RKO (cell line): ENCODE data around the gene HHAT.

Experiments
- DNase-seq: peaks from one replicate; pipeline ENCODE4 v3.0.0-alpha.2; 2016; ENCODE audit warnings: low spot score

The HHAT gene

DNA sequence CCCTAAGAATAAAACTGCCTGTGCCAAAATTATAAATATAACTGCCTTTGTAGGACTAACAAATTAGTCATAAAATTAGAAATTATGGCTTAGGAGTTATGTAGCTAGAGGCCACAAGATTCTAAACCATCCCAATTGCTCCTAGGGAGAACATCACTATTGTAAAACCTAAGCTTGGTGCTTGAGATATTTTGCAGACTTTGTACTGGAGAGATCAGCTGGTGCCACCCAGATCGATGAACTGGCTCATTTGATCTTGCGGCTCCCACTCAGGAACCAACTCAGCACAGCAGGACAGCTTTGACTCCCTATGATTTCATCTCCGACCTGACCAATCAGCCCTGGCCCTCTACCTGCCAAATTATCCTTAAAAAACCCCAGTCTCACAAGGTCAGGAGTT is 30.6 kb downstream of the HHAT start:
- no peak for DNase-seq

DNA sequence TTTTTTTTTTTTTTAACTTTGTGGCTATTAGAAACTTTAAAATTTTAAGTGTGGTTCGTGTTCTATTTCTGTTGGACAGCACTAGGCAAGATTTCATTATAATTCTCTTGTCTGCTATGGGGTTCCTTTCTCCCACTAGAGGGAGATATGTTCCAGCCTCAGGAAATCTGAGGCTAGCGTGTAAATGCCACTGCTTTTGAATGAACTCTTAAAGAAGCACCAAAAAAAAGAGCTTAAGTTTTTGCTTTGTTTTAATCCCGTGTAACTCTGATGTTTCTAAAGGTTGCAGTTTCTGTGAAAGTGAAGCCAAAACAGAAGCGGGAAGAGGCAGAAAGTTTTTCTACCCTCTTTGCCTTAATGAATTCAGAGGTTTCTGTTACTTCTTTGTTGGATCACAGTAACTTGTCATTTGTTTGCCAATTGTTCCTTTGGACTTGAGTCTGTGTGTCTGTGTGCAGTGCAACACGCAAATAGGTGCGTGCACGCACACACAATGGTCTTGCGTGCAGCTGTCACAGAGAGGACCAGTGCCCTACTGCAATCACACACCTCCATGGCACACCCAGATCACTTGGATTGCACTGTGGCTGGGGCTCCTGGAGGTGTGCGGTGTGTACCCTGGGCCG is 32.3 kb downstream of the HHAT start:
- peak; percentile 58 for DNase-seq

DNA sequence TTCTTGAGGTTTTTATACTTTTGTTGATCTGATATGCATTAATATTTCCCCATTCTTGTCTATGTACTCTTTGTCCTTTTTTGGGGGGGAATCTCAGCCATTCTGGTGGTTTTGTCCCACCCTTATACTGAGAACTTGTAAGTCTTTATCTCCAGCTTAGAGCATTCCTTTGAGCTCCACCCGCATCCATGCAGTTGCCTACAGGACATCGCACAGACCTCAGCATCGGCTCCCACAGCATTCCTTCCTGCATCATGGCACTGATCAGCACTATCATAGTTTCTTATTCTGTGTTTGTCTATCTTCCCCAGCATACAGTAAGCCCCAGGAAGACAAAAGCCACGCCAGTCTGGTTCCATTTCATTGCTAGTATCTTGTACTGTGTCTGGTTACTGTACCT is 33.0 kb downstream of the HHAT start:
- DNase-seq, result no peak

DNA sequence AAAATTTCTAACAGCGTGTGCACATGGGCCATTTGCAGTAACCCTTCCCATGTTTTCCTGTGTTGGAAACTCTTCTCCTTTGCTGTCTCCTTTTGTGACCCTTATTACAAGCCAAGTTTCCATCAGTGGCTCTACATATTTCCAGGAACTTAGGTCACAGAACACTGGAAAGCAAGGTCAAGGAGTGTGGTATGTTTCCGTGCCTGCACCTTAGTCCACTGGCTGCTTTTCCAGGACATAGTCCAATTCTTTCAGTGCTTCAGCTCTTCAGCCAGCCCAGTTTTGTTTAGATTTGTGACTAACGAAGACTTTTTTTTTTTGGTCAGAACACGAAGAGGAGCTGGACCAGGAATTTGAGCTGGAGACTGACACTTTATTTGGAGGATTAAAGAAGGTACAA is 33.8 kb downstream of the HHAT start:
- no peak for DNase-seq

DNA sequence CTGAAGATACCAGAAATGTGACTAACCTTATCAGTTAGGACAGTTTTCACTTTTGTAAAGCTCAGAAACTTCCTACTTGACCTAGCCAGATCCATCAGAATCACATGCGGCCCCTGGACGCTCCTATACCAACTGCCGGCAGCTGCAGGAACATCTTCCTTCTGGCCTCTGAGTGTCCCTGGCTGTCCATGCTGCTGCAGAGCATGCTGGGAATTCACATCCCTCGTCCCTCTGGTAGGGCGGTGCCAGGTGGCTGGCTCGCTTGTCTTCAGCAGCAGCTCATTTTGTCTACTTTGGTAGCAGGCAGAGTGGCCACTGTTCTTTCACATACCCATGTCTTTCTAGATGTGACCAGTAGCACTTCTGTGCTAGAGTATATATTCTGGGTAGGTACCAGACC is 34.4 kb downstream of the HHAT start:
- no peak for DNase-seq

DNA sequence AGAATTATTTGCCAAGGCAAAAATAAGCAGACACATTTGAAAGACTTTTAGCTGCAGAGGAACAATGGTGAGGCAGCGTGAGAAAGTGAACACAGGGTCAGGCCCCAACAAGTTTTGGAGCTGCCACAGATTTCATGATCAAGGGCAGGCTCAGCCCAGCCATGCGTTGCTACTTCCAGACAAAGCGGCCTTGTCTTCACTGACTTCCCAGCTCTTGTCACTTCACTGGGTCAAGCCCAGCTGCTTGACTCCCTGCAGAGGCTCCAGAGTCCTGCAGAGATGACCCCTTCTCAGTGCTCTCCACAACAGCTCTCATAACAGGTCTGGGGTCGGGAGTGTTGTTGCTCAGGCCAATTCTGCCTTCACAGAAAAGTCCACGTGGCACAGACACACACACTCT is 35.8 kb downstream of the HHAT start:
- DNase-seq, result no peak

DNA sequence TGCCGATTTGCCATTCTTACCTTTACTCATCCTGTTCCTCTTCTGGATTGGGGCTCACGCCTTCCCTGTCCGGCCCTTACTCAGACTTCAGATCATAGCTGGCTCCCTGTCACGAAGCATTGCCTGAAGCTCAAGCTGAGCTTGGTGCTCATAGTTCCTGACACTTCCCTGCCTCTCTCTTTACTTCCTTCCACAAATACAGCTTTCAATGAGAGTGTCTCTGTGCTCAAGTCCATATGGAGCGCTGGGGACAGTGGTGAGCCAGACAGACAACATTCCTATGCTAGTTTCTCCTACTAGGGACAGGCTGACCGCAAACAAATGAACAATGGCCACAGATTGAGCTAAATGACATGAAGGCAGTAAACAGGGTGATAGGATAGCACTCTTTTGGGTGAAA is 38.1 kb downstream of the HHAT start:
- DNase-seq, result no peak

DNA sequence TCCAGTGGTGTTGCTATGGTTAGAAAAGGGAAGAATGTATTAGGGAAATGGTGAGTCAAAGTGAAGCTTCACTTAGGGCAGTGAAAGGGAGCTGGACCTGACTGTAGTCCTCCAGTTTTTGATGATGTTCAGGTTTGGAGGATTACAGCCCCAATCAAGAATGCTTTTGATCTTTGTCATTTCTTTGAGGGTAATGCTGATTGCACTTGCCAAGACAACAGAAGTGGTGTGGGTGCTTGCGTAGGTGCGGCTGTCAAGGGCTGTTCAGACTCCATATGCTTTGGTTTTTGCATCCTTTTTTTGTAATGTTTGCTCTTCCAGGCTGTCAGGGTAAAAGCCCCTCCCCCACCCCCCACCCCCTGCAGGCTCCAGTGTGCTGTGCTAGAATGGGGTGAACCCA is 38.9 kb downstream of the HHAT start:
- no peak for DNase-seq

DNA sequence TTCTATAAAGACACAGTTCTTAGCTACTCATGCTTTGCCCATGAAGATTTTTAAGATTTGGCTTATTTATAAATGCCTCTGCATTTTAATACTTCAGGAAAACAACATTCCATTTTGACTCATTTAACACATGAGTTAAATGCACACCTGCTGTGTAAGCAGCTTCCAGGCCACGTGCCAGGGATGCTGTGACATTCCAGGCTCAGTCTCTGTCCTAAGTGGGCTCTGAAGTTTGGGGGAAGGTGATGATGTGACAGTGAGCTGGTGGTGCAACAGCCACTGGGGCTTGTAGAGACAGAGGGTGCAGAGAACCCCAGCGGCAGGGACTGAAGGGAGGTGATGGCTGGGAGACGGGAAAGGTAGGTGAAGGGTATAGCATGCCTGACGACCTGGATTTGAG is 40.7 kb downstream of the HHAT start:
- no peak for DNase-seq

DNA sequence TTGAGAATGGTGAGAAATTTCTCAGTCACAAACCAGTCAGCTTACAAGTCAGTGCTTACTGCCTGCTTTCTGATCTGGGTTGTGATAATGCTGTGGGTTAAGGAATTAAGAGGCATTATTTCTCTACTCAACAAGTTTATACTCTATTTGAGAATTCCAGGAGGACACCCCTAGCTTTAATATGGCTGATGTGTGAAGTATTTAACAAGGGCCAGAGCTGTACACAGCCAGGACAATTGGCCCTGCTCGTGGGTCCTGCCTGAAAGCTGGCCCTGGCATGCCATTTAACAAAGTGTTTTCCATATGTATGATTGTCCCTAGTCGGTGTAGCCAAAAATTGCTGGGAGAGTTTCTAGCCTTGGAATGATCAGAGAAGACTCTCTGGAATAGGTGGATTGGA is 43.2 kb downstream of the HHAT start:
- DNase-seq, result no peak

DNA sequence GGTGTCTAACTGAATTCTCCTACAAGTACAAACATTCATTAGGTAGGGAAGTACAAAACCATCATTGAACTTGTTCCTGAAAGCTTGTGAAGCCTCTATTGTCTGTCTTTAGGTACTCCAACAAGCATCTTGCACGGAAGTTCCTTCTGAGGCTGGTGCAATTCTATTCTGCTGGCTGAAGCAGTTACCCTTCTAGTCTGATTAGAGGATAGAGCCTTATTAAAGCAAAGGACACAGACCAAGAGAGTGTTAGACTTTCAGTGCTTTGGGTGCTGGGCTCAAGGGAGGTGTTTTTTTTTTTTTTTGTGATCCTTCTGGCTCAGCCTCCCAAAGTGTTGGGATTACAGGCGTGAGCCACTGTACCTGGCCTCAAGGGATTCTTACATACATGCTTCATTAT is 43.8 kb downstream of the HHAT start:
- no peak for DNase-seq

DNA sequence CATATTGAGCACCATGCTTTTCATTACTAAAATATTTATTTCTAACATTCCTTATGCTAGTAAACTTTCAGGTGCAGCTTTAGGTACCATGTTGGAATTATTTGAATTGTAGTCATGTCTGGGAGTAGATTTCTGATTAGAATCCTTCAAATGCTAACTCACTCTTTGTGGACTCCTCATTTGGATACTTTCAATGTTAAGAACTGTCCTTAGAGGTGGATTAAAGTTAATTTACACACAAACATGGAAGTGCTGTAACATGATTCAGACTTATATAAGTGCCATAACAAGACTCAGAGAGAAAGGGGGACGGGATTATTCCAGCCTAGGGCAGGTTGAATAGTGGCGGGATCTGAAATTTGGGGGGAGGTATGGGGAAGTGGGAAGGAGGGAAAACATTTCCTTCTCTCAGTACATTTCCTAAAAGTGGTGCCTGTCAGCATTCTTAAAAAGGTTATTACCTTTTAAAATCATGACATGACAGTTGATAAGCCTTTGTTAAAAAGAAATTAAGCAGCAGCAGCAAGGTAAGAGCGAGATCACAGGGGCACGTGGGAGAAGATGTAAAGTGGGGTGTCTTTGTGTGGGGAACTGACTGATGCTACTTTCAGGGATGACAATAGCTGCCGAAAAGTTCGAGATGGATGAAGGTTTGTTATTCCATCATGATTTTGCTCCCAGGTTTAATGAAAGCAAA is 44.4 kb downstream of the HHAT start:
- no peak for DNase-seq

DNA sequence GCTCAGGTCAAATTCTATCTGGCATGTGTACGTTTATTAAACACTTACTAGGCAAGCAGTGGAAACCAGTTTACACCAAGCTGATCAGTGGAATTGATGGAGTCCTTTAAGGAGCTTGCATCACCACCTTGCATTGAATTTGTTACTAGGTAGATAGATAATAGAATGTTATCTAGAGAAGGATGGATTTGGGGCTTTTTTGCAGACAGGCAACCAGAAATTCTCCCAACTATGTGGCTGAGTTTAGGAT is 44.9 kb downstream of the HHAT start:
- no peak for DNase-seq

DNA sequence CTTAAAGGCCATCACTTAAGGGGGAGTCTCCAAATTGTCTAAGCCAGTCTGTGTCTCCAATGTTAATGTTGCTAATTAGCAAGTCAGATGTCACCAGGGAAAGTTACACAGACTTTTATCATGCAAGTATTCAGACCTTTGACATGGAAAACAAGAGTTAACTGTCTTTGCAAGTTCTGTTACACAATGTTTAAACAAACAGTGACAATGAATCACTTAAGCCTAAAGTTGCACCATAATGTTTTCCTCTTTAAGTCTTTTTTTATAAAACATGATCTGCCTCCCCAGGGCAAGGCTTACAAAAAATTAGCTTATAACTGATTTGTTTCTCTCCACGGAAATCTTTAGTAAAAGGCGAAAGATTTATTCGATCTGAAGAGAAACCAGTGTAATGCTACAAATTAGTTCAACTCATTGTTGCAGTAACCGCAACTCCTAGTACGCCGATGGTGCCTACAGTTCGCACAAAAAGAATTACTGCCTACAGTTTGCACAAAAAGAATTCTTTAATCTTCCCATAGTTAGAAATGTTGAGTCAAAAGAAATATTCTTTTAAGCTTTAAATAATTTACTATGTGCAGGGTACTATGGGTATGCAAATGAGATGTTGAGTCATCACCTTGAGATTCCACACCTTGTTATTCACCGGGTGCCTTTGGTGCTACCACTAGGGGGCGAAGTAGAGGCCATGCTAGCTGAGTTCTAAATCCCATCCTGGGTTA is 45.3 kb downstream of the HHAT start:
- DNase-seq, result peak; percentile 96

DNA sequence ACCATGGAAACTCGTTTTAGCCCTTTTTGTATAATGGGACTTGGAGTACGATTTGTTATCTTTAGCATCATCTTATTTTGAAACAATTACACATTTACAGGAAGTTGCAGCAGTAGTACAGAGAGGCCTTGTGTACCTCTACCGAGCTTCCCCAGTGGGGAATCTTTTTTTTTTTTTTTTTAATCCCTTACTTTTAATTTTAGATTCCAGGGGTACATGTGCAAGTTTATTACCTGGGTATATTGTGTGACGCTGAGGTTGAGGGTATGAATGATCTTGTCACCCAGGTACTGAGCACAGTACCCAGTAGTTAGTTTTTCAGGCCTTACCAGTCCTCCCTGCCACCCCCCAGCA is 45.9 kb downstream of the HHAT start:
- no peak for DNase-seq

DNA sequence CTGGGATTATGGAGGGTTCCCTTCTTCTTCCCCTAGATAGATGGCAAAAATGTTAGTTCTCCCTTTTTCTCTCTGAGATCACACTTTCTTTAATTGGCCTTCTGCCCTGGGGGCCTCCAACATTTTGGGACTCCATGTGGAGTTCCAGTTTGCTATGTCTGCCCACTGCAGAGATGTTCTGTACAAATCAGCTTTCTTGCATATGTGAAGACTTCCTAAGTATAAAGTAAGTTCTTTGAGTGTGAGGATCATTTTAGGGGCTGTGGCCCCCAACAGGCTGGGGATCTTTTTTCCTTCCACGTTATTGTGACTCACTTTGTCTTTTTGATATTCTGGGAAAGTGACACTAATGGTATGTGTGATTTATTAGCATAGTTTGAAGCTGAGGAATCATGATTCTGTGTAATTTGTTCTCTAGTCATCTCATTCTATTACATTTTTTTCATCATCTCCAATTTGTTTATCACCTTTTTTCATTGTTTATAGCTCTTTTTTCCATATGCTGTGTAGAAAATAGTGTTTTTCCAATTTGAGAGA is 48.2 kb downstream of the HHAT start:
- peak; percentile 7 for DNase-seq

DNA sequence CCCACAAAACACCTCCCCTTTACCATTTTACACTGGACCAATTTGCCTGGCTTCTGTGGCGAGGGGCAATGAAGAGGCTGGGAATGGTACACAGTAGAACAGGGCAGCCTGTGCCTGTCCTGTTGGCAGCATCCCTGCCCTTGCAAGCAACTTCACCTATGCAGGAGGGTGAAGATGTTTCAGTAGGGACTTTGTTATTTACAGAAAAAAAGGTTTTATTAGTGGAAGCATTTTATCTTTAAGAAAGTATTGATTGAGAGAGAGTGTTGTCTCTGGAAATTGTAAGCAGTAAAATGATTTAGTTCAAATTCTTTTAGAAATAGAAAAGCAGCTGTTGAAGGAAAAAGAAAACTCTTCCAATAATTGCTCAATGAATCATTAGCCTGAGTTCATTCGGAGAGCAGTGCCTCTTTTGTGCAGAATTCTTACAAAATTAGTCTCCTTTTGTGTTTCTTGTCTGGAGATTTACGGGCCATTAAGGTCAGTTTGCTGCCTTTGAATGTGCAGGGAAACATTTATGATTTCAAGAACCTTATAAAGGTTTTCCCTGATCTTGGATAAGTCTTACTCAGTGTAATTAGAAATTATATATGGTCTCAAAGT is 49.1 kb downstream of the HHAT start:
- DNase-seq, result no peak

DNA sequence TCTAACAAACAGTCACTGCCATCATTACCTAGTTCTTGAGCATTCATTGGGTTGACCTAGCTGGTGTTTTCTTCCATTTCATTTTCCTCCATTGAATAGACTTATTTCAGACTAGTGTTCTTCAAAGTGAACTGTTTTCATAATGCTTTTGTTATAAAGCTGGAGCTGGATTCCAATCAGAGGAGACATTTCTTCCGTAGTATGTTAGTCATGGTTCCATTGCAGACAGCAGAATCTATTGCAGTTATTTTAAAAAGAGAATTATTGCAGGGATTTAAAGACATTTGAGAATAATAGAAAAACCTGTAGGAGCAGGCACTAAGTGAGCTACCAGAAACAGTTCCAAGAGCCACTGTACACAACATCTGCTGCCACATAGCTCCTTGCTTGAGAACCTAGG is 50.0 kb downstream of the HHAT start:
- no peak for DNase-seq

DNA sequence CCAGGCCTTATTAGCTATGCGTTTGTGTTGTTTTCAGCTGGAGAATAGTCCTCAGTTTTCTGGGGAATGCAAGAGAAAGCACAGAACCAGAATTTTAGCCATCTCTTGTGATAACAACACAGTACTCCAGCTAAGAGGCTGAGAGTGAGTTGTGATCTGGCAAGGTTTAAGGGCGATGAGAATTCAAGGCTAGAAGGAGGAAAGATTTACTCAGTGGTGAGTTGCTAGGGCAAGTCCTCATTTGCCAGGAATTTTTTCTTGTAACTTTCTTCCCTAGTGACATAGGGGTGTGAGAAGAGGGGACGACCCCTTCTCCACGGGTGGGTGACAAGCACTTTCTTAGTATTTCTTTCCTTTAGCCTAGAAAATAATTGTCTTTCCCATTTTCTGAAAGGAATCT is 53.2 kb downstream of the HHAT start:
- no peak for DNase-seq

DNA sequence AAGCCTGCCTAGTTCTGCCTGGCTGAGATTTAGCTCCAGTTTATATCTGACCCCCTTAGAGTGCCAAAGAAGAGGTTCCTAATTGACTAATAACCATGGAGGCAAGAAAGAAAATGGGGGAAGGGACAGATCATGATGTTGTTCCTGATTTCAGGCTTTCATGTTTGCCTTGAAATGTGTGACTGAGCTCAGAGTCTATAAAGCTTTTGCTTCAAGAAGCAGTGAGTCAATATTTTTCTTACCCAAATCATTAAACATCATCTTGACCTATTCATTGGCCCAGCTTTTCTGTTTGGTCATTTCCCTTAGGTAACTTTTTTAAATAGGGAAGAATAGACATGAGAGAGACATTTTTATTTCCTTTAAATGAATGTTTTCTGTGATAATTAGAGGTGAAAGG is 55.9 kb downstream of the HHAT start:
- DNase-seq, result no peak

DNA sequence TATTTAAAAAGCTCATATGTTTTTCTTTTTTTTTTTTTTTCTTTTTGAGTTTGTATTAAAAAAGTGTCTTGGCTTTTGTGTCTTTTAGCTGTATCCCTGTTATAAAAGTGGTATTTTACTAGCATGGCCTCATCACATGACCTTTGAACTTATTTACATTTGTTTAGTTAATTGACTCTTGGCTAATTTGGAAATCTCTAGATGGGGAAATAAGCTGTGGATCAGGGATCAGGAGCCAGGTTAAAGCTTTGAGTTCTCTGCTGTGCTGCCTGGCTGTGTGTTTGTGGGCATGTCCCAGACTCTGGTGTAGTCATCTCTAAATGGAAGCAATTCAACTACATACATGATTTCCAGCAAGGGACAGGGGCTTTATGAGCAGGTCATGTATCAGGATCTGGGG is 56.5 kb downstream of the HHAT start:
- no peak for DNase-seq

DNA sequence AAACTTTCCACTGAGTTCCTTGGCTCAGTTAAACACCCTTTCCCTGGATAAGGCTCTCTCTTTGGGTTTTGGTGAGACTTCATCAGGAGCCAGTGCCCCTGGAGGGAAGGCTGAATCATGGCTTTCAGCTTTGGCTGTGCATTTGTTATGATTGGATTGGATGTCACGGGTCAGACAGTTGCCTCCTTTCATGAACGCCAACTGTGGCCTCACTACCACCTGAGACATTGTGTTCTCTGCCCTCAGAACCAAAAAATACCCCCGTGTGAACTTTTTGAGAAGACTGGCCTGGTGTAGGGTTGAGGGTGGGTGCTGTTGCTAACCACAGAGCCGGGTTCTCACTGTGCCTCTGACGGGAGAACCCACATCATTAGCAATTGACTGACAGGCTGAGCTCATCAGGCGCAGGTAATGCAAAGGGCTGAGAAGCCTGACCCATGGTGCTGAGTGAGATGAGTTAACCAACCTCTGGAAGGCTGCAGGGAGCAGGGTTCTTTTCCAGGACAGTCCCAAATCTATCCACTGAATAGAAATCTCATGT is 65.6 kb downstream of the HHAT start:
- no peak for DNase-seq

DNA sequence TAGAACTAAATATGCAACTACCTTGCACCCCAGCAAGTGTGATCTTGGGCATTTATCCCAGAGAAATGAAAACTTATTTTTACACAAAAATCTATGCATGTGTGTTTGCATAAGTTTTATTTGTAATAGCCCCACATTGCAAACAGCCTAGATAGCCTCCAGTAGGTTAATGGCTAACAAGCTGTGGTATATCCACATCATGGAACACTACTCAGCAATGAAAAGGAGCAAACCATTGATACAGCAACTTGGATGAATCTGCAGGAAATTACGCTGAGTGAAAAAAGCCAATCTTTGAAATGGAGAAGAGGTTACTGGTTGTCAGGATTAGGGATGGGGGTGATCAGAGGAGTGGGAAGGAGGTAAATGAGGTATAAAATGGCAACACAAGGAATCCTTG is 67.8 kb downstream of the HHAT start:
- no peak for DNase-seq
